Measurements from ENCODE around the gene CGN. TPM values are rescaled to one million over a fixed set of nuclear protein-coding genes. Genes with fewer than 3 reads are reported as not detected.

CGN gene
- total and polyA plus RNA-seq, 2 donors (not counting 3 experiments of a cell fraction or from before 2014, with no cell fraction given) = 0.32 to 0.73 TPM

GRCh38 chr1:151515265-151515664 lies 4.1 kb downstream of the CGN start:
- H4K20me1 ChIP-seq (replicated peaks; ENCODE audit: control insufficient read depth, extremely low read depth, insufficient read depth, low read length) = no peaks in the 10 kb centered on the region
- BruUV-seq (replicated peaks) = no TSS peak
- no peaks in the 10 kb centered on the region for H3K9me1 ChIP-seq (replicated peaks; ENCODE audit: control insufficient read depth, extremely low read depth, insufficient read depth, low read length)
- no peak for TF ChIP-seq MYC (IDR thresholded peaks at IDR 0.05; ENCODE audit: low read depth, low read length)
- no peak for TF ChIP-seq POLR2A (IDR thresholded peaks at IDR 0.05; ENCODE audit: low read depth, low read length)
- no peak for TF ChIP-seq GATA2 (IDR thresholded peaks at IDR 0.05; ENCODE audit: insufficient read depth, insufficient read length, low read depth, low read length)
- no peak for TF ChIP-seq MAX (IDR thresholded peaks at IDR 0.05; ENCODE audit: insufficient read depth, insufficient read length)
- no peak for TF ChIP-seq POLR2AphosphoS5 (IDR thresholded peaks at IDR 0.05; ENCODE audit: insufficient read depth, low read depth, low read length)
- TF ChIP-seq CTCF (IDR thresholded peaks at IDR 0.05; ENCODE audit: extremely low read depth in 1 of 2, insufficient read depth in 1 of 2, low read depth in 1 of 2, low read length in 2 of 2) = no peak
- no peak for TF ChIP-seq FOS (IDR thresholded peaks at IDR 0.05; ENCODE audit: borderline replicate concordance, insufficient read depth, low read length)
- no peak for TF ChIP-seq EZH2 (IDR thresholded peaks at IDR 0.05; ENCODE audit: borderline replicate concordance, low read depth, low read length, severe bottlenecking)
- TF ChIP-seq JUN (IDR thresholded peaks at IDR 0.05; ENCODE audit: borderline replicate concordance, insufficient read depth, insufficient read length, low read depth) = no peak
- H3K36me3 ChIP-seq (ENCODE audit: control insufficient read depth in 2 of 2, extremely low read depth in 1 of 2, insufficient read depth in 2 of 2, low read length in 2 of 2) = no peaks in the 10 kb centered on the region
- FAIRE-seq (no peak), DNase-seq (ENCODE audit: low read depth, low spot score) (no peak)
- ChIA-PET CTCF (no interaction called here), POLR2A (no interaction called here)
- peaks cover 12% of the 10 kb centered on the region for H3K4me1 ChIP-seq (ENCODE audit: control insufficient read depth, extremely low read depth, insufficient read depth, low read length)
- intact Hi-C loops (cut with micrococcal nuclease) (no loop called here), dilution Hi-C loops (cut with MboI; ENCODE audit: extremely low pct_ligation_motif_present, low sequenced_read_pairs) (no loop called here)
- H3K79me2 ChIP-seq (ENCODE audit: control insufficient read depth, insufficient read depth, low read length) = no peaks in the 10 kb centered on the region
- peaks cover 0 to 2% of the 10 kb centered on the region in 2 experiments for H3K27me3 ChIP-seq (ENCODE audit: control insufficient read depth in 2 of 2, insufficient read depth in 2 of 2, low read length in 2 of 2)
- H3K4me3 ChIP-seq (replicated peaks in 1 of 3; ENCODE audit: insufficient read depth in 1 of 3, low read depth in 1 of 3, low read length in 3 of 3) = no peak overlapping the region
- H2AFZ ChIP-seq (ENCODE audit: low read depth, low read length) = no peak overlapping the region
- H3K27ac ChIP-seq (ENCODE audit: insufficient read depth, low read depth, low read length) = no peak overlapping the region
- no peak overlapping the region for H3K4me2 ChIP-seq (ENCODE audit: insufficient read depth, low read length)
- no peak overlapping the region for H3K9ac ChIP-seq (replicated peaks; ENCODE audit: extremely low read depth, insufficient read depth, low read length)
- H3K9me3 ChIP-seq (replicated peaks; ENCODE audit: control insufficient read depth, insufficient read depth, low read length) = no peaks in the 10 kb centered on the region
